Adrenal gland (tissue), 5 donors: Measurements from ENCODE around the gene PPIA.

Experiments
- CTCF ChIP-seq, 6 experiments: fragments of 450-650 bp in 4 of 6; fragments of 200-600 bp in 2 of 6; sonication (generic) in 1 of 6; IDR thresholded peaks; 1 replicate in 5 of 6; 2 replicates in 1 of 6; pipeline versions ENCODE4 v1.5.1 to v1.8.0; 2016 to 2021; ENCODE audit warnings: antibody characterized with exemption in 6 of 6, mild to moderate bottlenecking in 2 of 6, moderate library complexity in 1 of 6
- POLR2A ChIP-seq, 2 donors: fragments of 450-650 bp; IDR thresholded peaks; one replicate each; pipeline ENCODE4 v1.6.1; 2017; ENCODE audit warnings: antibody characterized with exemption in 2 of 2, mild to moderate bottlenecking in 2 of 2, moderate library complexity in 1 of 2
- donor health status: DM: no; HTN: no; CAD: no.

GRCh38 chr7:44787041-44787440 lies 9.4 kb upstream of the PPIA start:
- TF ChIP-seq CTCF (IDR thresholded peaks at IDR 0.05): no peak
- TF ChIP-seq POLR2A (IDR thresholded peaks at IDR 0.05): no peak
